BLaER1 treated with 17β-estradiol and CSF1 and Interleukin-3, amounts not matched to agents 10 nM and 100 nM (cell line): Measurements from ENCODE around the gene ADARB2.

ENCODE experiments used
- H3K27ac ChIP-seq, 11 experiments: shearing (Covaris generic); formaldehyde crosslinking; 2 replicates each; pipeline ENCODE4 v1.8.1; 2022
- H3K27me3 ChIP-seq, 11 experiments: shearing (Covaris generic); formaldehyde crosslinking; 2 replicates each; pipeline ENCODE4 v1.8.1; 2022
- H3K36me3 ChIP-seq, 11 experiments: shearing (Covaris generic); formaldehyde crosslinking; 2 replicates each; pipeline ENCODE4 v1.8.1; 2022
- H3K4me1 ChIP-seq, 10 experiments: shearing (Covaris generic); formaldehyde crosslinking; 2 replicates each; pipeline ENCODE4 v1.8.1; 2022
- H3K4me2 ChIP-seq, 11 experiments: shearing (Covaris generic); formaldehyde crosslinking; 2 replicates each; pipeline ENCODE4 v1.8.1; 2022
- H3K4me3 ChIP-seq, 10 experiments: shearing (Covaris generic); formaldehyde crosslinking; 2 replicates each; pipeline ENCODE4 v1.8.1; 2022
- H3K9ac ChIP-seq, 11 experiments: shearing (Covaris generic); formaldehyde crosslinking; 2 replicates each; pipeline ENCODE4 v1.8.1; 2022
- H3K9me3 ChIP-seq, 11 experiments: shearing (Covaris generic); formaldehyde crosslinking; replicated peaks in 1 of 11; 2 replicates each; pipeline ENCODE4 v1.8.1; 2022
- H4K20me1 ChIP-seq, 11 experiments: shearing (Covaris generic); formaldehyde crosslinking; 2 replicates each; pipeline ENCODE4 v1.8.1; 2022
- Cebpa-rat ChIP-seq, 11 experiments: shearing (Covaris generic); IDR thresholded peaks; 2 replicates each; pipeline ENCODE4 v1.8.1; 2022

The ADARB2 gene

DNA sequence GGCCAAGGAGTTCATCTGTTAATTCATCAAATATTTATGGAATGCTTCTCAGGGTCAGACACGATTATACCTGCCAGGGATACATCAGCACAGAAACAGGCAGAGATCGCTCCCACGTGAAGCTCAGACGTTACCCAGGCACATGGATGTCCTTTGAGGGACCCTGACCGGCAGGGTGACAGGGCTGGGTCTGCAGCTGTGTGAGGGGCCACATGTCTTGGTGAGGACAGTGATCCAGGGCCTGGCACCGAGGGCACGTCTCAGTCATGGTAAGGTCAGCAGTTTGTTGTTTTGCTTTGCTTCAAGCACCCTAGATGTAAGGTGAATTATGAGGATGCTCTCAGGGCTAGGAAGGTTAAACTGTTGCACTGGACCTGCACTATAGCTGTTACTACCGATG lies 453.2 kb downstream of the ADARB2 start:
- peaks cover 26 to 61% (median 44%) of the 10 kb centered on the region in 10 experiments for H3K4me1 ChIP-seq
- no peak overlapping the region for H3K9ac ChIP-seq
- no peak overlapping the region for H3K4me3 ChIP-seq
- TF ChIP-seq Cebpa-rat (IDR thresholded peaks at IDR 0.05): no peak
- no peaks in the 10 kb centered on the region for H3K36me3 ChIP-seq
- H3K9me3 ChIP-seq: peaks cover 0 to under 1% (median 0%) of the 10 kb centered on the region in 11 experiments; a peak in 1 of 22 replicates
- H3K27ac ChIP-seq: peak overlapping the region in 3 of 11 experiments; percentile 51 to 57 (median 52); a peak in 3 of 22 replicates
- no peaks in the 10 kb centered on the region for H3K27me3 ChIP-seq
- no peak overlapping the region for H3K4me2 ChIP-seq
- H4K20me1 ChIP-seq: no peaks in the 10 kb centered on the region

DNA sequence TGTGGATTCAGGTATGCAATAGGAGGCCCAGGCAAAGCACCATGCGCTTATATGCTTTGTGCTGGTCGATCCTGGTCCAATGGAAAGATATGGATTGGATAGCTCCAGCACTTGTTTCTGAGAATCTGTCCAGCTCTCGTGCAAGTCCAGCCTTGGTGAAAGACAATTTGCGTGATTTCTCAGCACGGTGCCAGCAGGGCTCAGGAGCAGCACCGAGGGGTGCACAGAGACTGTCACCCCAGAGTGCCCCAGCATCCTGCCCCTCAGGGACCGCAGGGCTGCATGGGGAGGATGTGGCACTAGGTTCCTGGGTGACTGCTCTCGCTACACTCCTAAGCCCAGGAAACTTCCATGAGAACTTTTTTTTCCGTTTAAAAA lies 455.9 kb downstream of the ADARB2 start:
- peaks cover 0 to 7% (median 0%) of the 10 kb centered on the region in 11 experiments; a peak in 1 of 22 replicates for H3K9me3 ChIP-seq
- no peak overlapping the region for H3K27ac ChIP-seq
- H3K4me1 ChIP-seq: peaks cover 1 to 50% (median 31%) of the 10 kb centered on the region in 10 experiments
- no peak for TF ChIP-seq Cebpa-rat (IDR thresholded peaks at IDR 0.05)
- H3K9ac ChIP-seq: no peak overlapping the region
- H3K36me3 ChIP-seq: no peaks in the 10 kb centered on the region
- no peak overlapping the region for H3K4me3 ChIP-seq
- H3K27me3 ChIP-seq: no peaks in the 10 kb centered on the region
- H3K4me2 ChIP-seq: peak overlapping the region in 4 of 11 experiments; percentile 15 to 34 (median 23); a peak in 4 of 22 replicates
- no peaks in the 10 kb centered on the region for H4K20me1 ChIP-seq

DNA sequence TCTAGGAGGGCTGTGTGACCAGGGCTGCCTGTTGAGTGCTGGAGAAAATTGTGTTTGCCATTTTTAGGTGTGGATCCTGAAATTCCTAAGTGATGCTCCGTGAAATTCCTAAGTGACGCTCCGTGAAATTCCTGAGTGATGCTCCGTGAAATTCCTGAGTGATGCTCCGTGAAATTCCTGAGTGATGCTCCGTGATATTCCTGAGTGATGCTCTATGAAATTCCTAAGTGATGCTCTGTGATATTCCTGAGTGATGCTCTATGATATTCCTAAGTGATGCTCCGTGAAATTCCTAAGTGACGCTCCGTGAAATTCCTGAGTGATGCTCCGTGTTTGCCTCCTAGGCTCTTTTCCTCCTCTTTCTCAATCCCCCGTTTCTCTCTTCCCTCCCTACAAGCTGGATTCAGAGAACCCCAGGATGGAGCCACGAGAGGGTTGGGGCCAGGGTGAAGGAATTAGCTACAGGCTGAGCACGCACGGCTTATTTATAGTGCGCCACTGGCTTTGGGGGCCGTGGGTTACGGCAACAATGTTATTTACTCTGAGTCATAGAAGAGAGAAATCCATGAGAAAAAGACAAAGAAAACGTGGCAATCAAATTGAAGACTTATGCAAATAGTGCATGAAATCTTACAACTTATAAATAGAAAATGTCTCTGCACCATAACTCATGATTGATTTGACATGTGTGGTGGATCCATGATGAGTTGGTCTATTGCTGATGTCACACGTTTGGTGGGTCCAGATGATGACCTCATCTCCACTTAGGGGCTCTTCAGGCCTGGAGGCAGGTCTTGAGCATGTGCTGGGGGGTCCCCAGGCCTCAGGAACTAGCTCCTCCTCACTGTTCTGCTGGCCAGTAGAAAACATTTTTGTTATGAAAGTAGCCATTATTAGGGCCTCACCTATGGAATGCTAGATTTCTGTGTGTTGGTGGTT lies 456.6 kb downstream of the ADARB2 start:
- Histone ChIP-seq H3K27ac (no peak overlapping the region), H3K9me3 (peaks cover 0 to 7% (median 0%) of the 10 kb centered on the region in 11 experiments; a peak in 1 of 22 replicates), H3K4me2 (peak overlapping the region in 5 of 11 experiments; percentile 9 to 34 (median 17); a peak in 7 of 22 replicates), H3K4me3 (no peak overlapping the region), H4K20me1 (no peaks in the 10 kb centered on the region), H3K9ac (no peak overlapping the region), H3K27me3 (no peaks in the 10 kb centered on the region), H3K4me1 (peaks cover 0 to 44% (median 26%) of the 10 kb centered on the region in 10 experiments; a peak in 14 of 20 replicates), H3K36me3 (no peaks in the 10 kb centered on the region)
- no peak for TF ChIP-seq Cebpa-rat (IDR thresholded peaks at IDR 0.05)

DNA sequence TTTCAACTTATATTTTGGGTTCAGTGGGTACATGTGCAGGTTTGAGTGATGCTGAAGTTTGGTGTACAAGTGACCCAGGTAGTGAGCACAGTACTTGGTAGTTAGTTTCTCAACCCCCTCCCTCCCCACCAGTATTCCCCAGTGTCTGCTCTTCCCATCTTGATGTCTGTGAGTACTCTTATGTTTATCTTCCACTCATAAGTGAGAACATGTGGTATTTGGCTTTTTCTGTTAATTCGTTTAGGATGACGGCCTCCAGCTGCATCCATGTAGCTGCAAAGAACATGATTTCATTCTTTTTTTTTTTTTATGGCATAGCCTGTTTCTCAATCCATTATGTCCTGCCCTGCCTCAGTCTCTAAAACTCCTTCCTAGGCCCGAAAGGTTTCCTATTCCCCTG lies 459.0 kb downstream of the ADARB2 start:
- Histone ChIP-seq H3K27ac (peak overlapping the region in 1 of 11 experiments; percentile 20; a peak in 1 of 22 replicates), H3K27me3 (no peaks in the 10 kb centered on the region), H3K4me1 (peaks cover 0 to 40% (median 14%) of the 10 kb centered on the region in 10 experiments; a peak in 12 of 20 replicates), H3K4me2 (peak overlapping the region in 8 of 11 experiments; percentile 5 to 54 (median 45); a peak in 14 of 22 replicates), H3K36me3 (no peaks in the 10 kb centered on the region), H3K9ac (no peak overlapping the region), H3K4me3 (no peak overlapping the region), H3K9me3 (peaks cover 0 to 7% (median 0%) of the 10 kb centered on the region in 11 experiments; a peak in 1 of 22 replicates), H4K20me1 (0 out of 22 replicates have a peak, but pooled peaks cover 0 to 5% (median 0%) of the 10 kb centered on the region in 11 experiments)
- TF ChIP-seq Cebpa-rat (IDR thresholded peaks at IDR 0.05): no peak

DNA sequence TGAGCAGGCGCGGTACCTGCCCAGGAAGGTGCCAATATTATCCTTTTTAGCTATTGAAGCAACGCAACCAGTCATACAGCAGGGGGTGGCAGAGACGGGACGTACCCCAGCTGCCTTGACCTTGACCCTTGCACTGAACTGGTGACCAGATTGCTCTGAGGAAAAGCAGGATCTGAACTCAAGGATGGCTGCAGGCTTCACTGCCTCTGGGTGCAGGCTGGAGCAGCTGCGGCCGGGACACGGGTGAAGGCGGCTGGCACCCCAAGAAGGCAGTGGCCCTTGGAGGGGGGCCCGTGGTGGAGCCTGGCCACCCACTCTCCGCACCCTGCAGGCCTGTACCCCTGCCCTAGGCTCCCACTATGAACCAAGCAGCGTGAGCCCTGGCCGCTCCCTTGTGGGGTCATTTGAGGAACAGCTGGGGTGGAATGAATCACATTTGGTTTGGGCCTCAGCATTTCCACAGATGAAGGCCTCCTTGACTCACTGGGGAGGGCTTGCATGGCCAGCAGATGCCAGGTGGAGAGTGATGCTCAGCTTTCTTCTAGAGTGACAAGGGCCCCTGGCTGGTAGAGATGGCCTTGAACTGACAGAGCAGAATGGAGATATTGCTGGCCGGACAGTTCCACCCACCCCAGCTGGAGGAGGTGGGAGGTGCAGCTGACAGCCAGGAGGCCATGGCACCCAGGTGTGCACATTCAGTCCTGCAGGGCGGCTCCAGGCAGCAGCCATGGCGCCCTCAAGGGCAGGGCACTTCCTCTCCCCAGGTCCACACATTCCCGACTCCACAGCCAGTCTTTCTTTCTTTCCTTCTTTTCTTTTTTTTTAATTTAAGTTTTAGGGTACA lies 462.4 kb downstream of the ADARB2 start:
- H3K36me3 ChIP-seq: no peaks in the 10 kb centered on the region
- H3K4me3 ChIP-seq: no peak overlapping the region
- no peaks in the 10 kb centered on the region for H3K27me3 ChIP-seq
- no peak overlapping the region for H3K27ac ChIP-seq
- 0 out of 22 replicates have a peak, but pooled peaks cover 0 to 5% (median 0%) of the 10 kb centered on the region in 11 experiments for H4K20me1 ChIP-seq
- H3K9me3 ChIP-seq: peaks cover 0 to 7% (median 0%) of the 10 kb centered on the region in 11 experiments; a peak in 1 of 22 replicates
- no peak overlapping the region for H3K9ac ChIP-seq
- TF ChIP-seq Cebpa-rat (IDR thresholded peaks at IDR 0.05): no peak
- H3K4me1 ChIP-seq: peaks cover 0 to 29% (median 13%) of the 10 kb centered on the region in 10 experiments; a peak in 11 of 20 replicates
- H3K4me2 ChIP-seq: no peak overlapping the region

DNA sequence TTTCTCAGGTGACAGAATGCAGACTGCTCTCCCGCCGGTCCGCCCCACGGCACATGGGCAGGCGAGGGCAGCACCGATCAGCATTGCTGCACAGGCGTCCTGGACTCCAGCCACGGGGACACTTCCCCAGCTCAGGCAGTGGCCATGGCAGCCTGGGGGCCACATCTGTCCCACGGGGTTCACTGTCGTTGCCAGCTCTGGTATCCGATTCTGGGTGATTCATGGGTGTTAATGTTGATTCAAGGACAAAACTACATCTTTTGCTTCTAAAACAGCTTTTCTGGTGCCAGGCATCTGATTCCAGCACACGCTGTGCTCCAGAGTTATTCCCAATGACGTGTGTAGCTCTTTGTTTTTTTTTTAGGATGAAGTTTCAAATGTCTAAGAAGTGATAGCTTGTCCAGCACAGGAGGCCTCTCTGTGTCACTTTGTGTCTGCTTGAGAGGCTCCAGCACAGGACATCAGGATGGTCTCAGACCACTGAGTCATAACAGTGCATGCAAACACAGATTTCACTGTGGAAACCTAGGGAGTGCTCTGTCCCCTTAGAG lies 463.1 kb downstream of the ADARB2 start:
- Histone ChIP-seq H3K4me2 (no peak overlapping the region), H3K27ac (no peak overlapping the region), H3K9me3 (0 out of 22 replicates have a peak, but pooled peaks cover 0 to 7% (median 0%) of the 10 kb centered on the region in 11 experiments), H3K4me3 (no peak overlapping the region), H4K20me1 (0 out of 22 replicates have a peak, but pooled peaks cover 0 to 5% (median 0%) of the 10 kb centered on the region in 11 experiments), H3K9ac (no peak overlapping the region), H3K4me1 (peaks cover 0 to 32% (median 19%) of the 10 kb centered on the region in 10 experiments; a peak in 16 of 20 replicates), H3K36me3 (no peaks in the 10 kb centered on the region), H3K27me3 (no peaks in the 10 kb centered on the region)
- no peak for TF ChIP-seq Cebpa-rat (IDR thresholded peaks at IDR 0.05)

DNA sequence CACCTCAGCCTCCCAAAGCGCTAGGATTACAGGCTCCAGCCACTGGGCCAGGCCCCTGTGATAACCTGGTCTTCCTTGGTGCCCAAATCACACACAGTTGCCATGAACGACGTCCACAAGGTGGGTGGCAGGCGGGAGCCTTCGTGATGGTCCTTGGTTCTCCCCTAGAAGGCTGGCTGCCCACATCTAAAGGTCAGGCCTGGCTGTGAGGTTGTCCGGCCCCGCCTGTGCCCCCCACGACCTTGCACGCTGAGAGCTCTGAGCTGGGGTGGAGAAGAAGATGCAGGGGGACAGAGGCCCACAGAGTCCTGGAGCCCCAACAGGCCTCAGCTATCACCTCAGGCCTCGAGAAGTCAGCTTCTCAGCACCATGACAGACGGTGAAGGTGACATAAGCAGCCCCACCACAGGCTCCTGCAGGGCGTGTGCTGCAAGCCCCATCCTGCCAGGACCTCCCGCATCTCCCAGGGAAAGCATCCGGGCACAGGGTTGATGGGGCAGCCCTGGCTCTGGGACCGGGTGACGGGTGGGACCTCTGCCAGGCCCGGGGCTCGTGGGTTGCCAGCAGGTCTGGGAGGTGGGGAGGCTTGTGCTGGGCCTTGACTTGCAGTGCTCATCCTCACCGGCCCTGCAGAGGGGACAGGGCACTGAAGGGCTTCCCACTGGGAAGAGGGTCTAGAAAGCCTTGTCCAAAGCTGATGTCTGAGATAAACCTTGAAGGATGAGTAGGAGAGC lies 463.8 kb downstream of the ADARB2 start:
- no peak overlapping the region for H3K4me2 ChIP-seq
- no peak overlapping the region for H3K27ac ChIP-seq
- H3K4me1 ChIP-seq: peaks cover 4 to 31% (median 20%) of the 10 kb centered on the region in 10 experiments
- no peaks in the 10 kb centered on the region for H3K27me3 ChIP-seq
- H3K4me3 ChIP-seq: no peak overlapping the region
- 0 out of 22 replicates have a peak, but pooled peaks cover 0 to 5% (median 0%) of the 10 kb centered on the region in 11 experiments for H4K20me1 ChIP-seq
- 0 out of 22 replicates have a peak, but pooled peaks cover 0 to 1% (median 0%) of the 10 kb centered on the region in 11 experiments for H3K9me3 ChIP-seq
- H3K36me3 ChIP-seq: no peaks in the 10 kb centered on the region
- TF ChIP-seq Cebpa-rat (IDR thresholded peaks at IDR 0.05): no peak
- H3K9ac ChIP-seq: no peak overlapping the region

DNA sequence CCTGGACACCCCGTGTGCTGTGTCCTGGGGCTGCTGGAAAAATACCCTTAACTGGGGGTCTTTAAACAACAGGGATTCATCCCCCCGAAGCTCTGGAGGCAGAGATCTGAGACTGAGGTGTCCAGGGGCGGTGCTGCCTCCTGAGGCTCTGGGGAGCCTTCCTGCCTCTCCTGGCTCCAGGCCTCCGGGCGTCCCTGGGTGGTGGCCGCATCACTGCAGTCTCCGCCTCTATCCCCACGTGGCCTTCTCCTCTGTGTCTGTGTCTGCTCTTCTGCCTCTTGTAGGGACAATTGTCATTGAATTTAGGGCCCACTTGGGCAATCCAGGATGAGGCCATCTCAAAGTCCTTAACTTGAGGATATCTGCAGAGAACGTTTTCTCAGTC lies 464.6 kb downstream of the ADARB2 start:
- Histone ChIP-seq H3K9me3 (no peaks in the 10 kb centered on the region), H3K4me3 (no peak overlapping the region), H3K27ac (no peak overlapping the region), H3K27me3 (no peaks in the 10 kb centered on the region), H3K9ac (no peak overlapping the region), H3K4me2 (no peak overlapping the region), H3K4me1 (peaks cover 7 to 25% (median 17%) of the 10 kb centered on the region in 10 experiments), H4K20me1 (0 out of 22 replicates have a peak, but pooled peaks cover 0 to 5% (median 0%) of the 10 kb centered on the region in 11 experiments), H3K36me3 (no peaks in the 10 kb centered on the region)
- TF ChIP-seq Cebpa-rat (IDR thresholded peaks at IDR 0.05): no peak
